Measurements from ENCODE around the gene AMOTL2. TPM values are rescaled to one million over a fixed set of nuclear protein-coding genes. Genes with fewer than 3 reads are reported as not detected.

AMOTL2 gene
- total and polyA plus RNA-seq, 2 experiments from 2014 or later = 17.9 to 102 TPM

DNA sequence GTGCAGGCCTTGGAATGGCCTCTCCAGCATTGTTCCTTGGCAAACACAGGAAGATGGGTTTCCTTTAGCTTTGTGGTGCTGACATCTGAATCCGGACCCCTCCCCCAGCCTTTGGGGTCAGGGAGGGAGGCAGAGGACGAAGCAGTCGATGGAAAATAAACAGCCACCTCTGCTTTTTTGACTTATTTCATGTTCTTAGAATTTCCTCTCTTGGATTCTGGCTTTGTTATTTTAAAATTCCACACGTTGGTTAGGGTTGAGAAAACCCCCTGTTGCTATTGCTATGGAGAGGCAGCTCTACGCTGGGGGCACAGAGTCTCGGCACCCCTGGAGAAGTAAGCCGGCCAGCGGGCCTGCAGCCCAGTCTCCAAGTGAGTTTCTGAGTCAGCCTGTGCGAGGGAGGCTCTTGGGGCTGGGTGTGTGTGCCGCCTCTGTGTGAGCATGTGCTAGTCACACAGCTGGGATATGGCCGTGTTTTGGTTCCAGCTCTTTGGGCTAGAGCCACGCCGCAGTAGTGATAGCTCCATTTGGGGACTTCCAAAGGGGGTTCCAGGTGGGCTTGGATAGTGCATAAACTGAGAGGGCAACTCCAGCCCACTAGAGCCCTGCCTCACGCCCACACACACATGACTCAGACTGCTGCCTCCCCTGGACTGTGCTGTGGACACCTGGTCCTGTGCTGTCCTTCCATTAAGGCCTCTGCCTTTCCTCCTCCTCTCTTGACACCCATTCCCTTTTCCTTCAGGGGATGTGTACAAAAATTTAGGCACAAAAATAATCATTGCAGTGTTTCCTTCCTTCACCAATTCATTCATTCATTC lies 58.8 kb downstream of the AMOTL2 start:
- peak overlapping the region; percentile 84 for H2AFZ ChIP-seq
- H3K27me3 Mint-ChIP-seq (ENCODE audit: insufficient read depth, low read depth, poor library complexity) = peaks cover 23% of the 10 kb centered on the region
- no peaks in the 10 kb centered on the region for H3K36me3 Mint-ChIP-seq (ENCODE audit: low read depth)
- TF ChIP-seq NANOG (IDR thresholded peaks at IDR 0.05; ENCODE audit: borderline replicate concordance) = no peak
- TF ChIP-seq STAT1 (IDR thresholded peaks at IDR 0.05; ENCODE audit: unreplicated experiment) = no peak
- TF ChIP-seq POLR2AphosphoS5 (IDR thresholded peaks at IDR 0.05; ENCODE audit: low read depth) = no peak
- TF ChIP-seq, protein P1, sequence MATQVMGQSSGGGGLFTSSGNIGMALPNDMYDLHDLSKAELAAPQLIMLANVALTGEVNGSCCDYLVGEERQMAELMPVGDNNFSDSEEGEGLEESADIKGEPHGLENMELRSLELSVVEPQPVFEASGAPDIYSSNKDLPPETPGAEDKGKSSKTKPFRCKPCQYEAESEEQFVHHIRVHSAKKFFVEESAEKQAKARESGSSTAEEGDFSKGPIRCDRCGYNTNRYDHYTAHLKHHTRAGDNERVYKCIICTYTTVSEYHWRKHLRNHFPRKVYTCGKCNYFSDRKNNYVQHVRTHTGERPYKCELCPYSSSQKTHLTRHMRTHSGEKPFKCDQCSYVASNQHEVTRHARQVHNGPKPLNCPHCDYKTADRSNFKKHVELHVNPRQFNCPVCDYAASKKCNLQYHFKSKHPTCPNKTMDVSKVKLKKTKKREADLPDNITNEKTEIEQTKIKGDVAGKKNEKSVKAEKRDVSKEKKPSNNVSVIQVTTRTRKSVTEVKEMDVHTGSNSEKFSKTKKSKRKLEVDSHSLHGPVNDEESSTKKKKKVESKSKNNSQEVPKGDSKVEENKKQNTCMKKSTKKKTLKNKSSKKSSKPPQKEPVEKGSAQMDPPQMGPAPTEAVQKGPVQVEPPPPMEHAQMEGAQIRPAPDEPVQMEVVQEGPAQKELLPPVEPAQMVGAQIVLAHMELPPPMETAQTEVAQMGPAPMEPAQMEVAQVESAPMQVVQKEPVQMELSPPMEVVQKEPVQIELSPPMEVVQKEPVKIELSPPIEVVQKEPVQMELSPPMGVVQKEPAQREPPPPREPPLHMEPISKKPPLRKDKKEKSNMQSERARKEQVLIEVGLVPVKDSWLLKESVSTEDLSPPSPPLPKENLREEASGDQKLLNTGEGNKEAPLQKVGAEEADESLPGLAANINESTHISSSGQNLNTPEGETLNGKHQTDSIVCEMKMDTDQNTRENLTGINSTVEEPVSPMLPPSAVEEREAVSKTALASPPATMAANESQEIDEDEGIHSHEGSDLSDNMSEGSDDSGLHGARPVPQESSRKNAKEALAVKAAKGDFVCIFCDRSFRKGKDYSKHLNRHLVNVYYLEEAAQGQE (IDR thresholded peaks at IDR 0.05; ENCODE audit: unreplicated experiment) = no peak
- TF ChIP-seq JUNB (IDR thresholded peaks at IDR 0.05; ENCODE audit: unreplicated experiment) = no peak
- TF ChIP-seq, protein P2, sequence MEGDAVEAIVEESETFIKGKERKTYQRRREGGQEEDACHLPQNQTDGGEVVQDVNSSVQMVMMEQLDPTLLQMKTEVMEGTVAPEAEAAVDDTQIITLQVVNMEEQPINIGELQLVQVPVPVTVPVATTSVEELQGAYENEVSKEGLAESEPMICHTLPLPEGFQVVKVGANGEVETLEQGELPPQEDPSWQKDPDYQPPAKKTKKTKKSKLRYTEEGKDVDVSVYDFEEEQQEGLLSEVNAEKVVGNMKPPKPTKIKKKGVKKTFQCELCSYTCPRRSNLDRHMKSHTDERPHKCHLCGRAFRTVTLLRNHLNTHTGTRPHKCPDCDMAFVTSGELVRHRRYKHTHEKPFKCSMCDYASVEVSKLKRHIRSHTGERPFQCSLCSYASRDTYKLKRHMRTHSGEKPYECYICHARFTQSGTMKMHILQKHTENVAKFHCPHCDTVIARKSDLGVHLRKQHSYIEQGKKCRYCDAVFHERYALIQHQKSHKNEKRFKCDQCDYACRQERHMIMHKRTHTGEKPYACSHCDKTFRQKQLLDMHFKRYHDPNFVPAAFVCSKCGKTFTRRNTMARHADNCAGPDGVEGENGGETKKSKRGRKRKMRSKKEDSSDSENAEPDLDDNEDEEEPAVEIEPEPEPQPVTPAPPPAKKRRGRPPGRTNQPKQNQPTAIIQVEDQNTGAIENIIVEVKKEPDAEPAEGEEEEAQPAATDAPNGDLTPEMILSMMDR (conservative IDR thresholded peaks at IDR 0.05; ENCODE audit: low read depth in 2 of 2) = no peak
- TF ChIP-seq, protein P3, sequence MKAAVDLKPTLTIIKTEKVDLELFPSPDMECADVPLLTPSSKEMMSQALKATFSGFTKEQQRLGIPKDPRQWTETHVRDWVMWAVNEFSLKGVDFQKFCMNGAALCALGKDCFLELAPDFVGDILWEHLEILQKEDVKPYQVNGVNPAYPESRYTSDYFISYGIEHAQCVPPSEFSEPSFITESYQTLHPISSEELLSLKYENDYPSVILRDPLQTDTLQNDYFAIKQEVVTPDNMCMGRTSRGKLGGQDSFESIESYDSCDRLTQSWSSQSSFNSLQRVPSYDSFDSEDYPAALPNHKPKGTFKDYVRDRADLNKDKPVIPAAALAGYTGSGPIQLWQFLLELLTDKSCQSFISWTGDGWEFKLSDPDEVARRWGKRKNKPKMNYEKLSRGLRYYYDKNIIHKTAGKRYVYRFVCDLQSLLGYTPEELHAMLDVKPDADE (IDR thresholded peaks at IDR 0.05) = no peak
- TF ChIP-seq EZH2 (IDR thresholded peaks at IDR 0.05; ENCODE audit: low read depth, unreplicated experiment) = no peak
- TF ChIP-seq, protein P4, sequence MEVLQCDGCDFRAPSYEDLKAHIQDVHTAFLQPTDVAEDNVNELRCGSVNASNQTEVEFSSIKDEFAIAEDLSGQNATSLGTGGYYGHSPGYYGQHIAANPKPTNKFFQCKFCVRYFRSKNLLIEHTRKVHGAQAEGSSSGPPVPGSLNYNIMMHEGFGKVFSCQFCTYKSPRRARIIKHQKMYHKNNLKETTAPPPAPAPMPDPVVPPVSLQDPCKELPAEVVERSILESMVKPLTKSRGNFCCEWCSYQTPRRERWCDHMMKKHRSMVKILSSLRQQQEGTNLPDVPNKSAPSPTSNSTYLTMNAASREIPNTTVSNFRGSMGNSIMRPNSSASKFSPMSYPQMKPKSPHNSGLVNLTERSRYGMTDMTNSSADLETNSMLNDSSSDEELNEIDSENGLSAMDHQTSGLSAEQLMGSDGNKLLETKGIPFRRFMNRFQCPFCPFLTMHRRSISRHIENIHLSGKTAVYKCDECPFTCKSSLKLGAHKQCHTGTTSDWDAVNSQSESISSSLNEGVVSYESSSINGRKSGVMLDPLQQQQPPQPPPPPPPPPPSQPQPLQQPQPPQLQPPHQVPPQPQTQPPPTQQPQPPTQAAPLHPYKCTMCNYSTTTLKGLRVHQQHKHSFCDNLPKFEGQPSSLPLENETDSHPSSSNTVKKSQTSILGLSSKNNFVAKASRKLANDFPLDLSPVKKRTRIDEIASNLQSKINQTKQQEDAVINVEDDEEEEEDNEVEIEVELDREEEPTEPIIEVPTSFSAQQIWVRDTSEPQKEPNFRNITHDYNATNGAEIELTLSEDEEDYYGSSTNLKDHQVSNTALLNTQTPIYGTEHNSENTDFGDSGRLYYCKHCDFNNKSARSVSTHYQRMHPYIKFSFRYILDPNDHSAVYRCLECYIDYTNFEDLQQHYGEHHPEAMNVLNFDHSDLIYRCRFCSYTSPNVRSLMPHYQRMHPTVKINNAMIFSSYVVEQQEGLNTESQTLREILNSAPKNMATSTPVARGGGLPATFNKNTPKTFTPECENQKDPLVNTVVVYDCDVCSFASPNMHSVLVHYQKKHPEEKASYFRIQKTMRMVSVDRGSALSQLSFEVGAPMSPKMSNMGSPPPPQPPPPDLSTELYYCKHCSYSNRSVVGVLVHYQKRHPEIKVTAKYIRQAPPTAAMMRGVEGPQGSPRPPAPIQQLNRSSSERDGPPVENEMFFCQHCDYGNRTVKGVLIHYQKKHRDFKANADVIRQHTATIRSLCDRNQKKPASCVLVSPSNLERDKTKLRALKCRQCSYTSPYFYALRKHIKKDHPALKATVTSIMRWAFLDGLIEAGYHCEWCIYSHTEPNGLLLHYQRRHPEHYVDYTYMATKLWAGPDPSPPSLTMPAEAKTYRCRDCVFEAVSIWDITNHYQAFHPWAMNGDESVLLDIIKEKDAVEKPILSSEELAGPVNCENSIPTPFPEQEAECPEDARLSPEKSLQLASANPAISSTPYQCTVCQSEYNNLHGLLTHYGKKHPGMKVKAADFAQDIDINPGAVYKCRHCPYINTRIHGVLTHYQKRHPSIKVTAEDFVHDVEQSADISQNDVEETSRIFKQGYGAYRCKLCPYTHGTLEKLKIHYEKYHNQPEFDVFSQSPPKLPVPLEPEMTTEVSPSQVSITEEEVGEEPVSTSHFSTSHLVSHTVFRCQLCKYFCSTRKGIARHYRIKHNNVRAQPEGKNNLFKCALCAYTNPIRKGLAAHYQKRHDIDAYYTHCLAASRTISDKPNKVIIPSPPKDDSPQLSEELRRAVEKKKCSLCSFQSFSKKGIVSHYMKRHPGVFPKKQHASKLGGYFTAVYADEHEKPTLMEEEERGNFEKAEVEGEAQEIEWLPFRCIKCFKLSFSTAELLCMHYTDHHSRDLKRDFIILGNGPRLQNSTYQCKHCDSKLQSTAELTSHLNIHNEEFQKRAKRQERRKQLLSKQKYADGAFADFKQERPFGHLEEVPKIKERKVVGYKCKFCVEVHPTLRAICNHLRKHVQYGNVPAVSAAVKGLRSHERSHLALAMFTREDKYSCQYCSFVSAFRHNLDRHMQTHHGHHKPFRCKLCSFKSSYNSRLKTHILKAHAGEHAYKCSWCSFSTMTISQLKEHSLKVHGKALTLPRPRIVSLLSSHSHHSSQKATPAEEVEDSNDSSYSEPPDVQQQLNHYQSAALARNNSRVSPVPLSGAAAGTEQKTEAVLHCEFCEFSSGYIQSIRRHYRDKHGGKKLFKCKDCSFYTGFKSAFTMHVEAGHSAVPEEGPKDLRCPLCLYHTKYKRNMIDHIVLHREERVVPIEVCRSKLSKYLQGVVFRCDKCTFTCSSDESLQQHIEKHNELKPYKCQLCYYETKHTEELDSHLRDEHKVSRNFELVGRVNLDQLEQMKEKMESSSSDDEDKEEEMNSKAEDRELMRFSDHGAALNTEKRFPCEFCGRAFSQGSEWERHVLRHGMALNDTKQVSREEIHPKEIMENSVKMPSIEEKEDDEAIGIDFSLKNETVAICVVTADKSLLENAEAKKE (CRISPR knock-in tag; IDR thresholded peaks at IDR 0.05) = no peak
- no peak for TF ChIP-seq ZNF331 (CRISPR knock-in tag; IDR thresholded peaks at IDR 0.05; ENCODE audit: low read depth)
- TF ChIP-seq ZNF114 (CRISPR knock-in tag; IDR thresholded peaks at IDR 0.05) = no peak
- DNase-seq (ENCODE audit: low spot score) (peak; percentile 61), ATAC-seq (peak; percentile 19)
- H3K27ac Mint-ChIP-seq = no peak overlapping the region
- no peaks in the 10 kb centered on the region for H3K79me2 ChIP-seq (replicated peaks; ENCODE audit: insufficient read depth)
- H3K9me2 ChIP-seq (ENCODE audit: insufficient read depth) = no peaks in the 10 kb centered on the region
- H3K27me3 ChIP-seq (ENCODE audit: insufficient read depth) = peaks cover 39% of the 10 kb centered on the region
- H3K4me1 Mint-ChIP-seq = peaks cover 29% of the 10 kb centered on the region
- peaks cover 30% of the 10 kb centered on the region for H3K4me1 ChIP-seq (ENCODE audit: insufficient read depth)
- peak overlapping the region; percentile 95 for H3K4me2 ChIP-seq
- peak overlapping the region; percentile 23; the same call in 1 of the 3 replicates for H3K4me3 Mint-ChIP-seq
- H3K9me3 Mint-ChIP-seq = no peaks in the 10 kb centered on the region
- H3K36me3 ChIP-seq (ENCODE audit: insufficient read depth) = no peaks in the 10 kb centered on the region
- no peak overlapping the region; the same call in 1 of the 2 replicates for H3K27ac ChIP-seq (ENCODE audit: low read depth)
- H3F3A ChIP-seq (replicated peaks; ENCODE audit: low read depth) = 0 out of 2 replicates have a peak, but pooled peaks cover 9% of the 10 kb centered on the region
- no peaks in the 10 kb centered on the region for H4K20me1 ChIP-seq (replicated peaks; ENCODE audit: insufficient read depth)
- H3K4me3 ChIP-seq = no peak overlapping the region
